ENCODE data around the gene CALML5.

CALML5 gene

GRCh38 chr10:5460468-5461202 is 38.7 kb downstream of the CALML5 start:
- no peak for DNase-seq

- DNase-seq = no peak
Observed at GRCh38 chr10:5458949-5459747, 40.2 kb downstream of the CALML5 start.

GRCh38 chr10:5458425-5458824 is 40.9 kb downstream of the CALML5 start:
- no peak for DNase-seq

GRCh38 chr10:5457741-5458140 is 41.6 kb downstream of the CALML5 start:
- DNase-seq = no peak

- no peak for DNase-seq
Observed at GRCh38 chr10:5456563-5456962, 42.8 kb downstream of the CALML5 start.

- DNase-seq = no peak
Observed at GRCh38 chr10:5453749-5454489, 45.5 kb downstream of the CALML5 start.

- DNase-seq = no peak
Observed at GRCh38 chr10:5450605-5451384, 48.6 kb downstream of the CALML5 start.

- no peak for DNase-seq
Observed at GRCh38 chr10:5449823-5450222, 49.5 kb downstream of the CALML5 start.

- no peak for DNase-seq
Observed at GRCh38 chr10:5449227-5449626, 50.1 kb downstream of the CALML5 start.

Measured in NCI-H1436 (cell line).